ENCODE results near the gene COL13A1.

Gene COL13A1

GRCh38 chr10:69801434-69802315 lies at the start of gene COL13A1:
COL13A1 (plus strand) TSS chr10:69801906; CDS start chr10:69802424, 518 bp downstream.
- DNase-seq: peak; percentile 76

GRCh38 chr10:69752479-69752878 lies 49.2 kb upstream of the COL13A1 start:
- no peak for DNase-seq

DNA sequence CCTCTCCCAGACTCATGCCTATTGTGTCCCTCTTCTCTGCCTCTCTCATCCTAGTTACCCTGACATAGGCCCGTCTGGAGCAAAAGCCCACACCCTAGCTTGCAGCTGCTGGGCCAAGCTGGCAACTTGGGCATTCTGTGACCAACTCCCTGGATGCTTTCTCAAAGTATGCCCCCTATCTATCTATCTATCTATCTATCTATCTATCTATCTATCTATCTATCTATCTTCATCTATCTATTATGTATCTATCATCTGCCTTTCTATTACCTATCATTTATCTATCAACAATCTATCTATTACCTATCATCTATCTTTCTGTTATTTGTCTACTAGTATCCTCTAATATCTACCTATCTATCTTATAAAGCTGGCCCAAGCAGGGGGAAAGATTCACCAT lies 45.4 kb upstream of the COL13A1 start:
- no peak for DNase-seq

DNA sequence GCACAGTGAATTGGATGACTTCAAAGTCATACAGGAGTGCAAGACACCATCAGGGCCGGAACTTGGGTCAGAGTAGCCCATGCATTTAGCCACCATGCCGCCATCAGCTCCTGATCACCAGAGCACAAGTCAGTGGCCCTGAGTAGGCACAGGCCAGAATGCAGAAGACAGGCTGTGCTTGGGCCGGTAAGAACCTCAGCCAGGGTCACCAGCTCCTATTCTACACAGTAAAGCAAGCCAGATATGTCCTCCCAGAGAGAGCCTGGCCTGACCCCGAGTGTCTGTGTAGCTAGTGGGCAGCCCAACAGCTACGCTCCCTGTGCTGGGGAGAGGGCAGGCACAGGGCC lies 44.5 kb upstream of the COL13A1 start:
- no peak for DNase-seq

DNA sequence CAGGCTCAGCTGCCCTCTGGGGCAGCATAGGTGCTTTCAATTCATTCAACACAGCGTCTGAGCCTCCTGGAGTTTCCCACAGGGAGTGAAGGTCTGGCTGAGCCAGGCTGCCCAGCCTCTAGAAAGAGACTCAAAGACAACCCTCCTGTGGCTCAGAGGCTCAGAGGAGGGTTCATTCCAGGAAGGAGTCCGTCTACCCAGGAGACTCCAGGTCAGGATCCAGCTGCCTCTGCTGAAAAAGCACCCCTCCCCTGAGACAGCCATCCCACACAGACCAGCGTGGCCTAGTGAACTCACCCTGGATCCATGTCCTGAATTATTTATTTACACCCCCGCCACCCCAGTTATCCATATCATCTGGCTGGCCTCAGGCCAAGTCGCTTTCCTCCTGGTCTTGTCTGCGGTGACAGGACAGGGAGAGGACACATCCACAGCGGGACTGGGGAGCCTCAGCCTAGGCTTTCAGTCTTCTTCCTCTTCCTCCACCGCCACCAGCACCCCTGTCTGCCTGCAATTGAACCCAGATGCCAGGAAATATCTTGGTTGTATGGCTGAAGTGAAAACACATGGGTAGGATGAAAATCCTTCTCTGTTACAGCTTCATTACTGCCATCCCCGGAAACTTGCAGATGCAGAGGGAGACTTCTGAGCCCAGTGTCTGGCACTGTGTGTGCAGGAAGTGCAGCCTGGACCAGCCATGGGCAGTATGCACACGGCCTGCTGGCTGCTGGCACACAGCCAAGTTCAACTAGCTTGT lies 44.0 kb upstream of the COL13A1 start:
- DNase-seq: no peak

DNA sequence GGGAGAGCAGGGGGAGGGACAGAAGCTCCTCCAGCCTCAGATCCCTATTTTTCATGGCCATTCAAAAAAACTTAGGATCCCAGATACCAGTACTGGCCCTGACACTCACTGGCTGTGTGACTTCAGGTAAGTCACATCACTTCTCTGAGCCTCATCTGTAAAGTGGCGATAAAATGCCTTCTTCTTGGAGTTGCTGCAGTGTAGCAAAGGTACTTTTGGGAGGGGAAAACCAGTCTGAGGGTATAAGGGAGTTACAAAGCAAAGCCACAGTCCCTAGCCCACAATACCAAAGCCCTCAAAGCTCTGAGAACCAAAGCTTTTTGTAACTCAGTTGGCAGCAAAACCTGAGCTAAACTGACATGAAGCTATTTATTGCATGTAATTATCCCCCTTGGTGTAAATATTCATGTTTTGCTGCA lies 43.4 kb upstream of the COL13A1 start:
- DNase-seq: no peak

- DNase-seq: no peak
These were observed 42.1 kb upstream of the COL13A1 start for GRCh38 chr10:69759641-69760040.

- no peak for DNase-seq
These were observed 41.6 kb upstream of the COL13A1 start for GRCh38 chr10:69760072-69760471.

DNA sequence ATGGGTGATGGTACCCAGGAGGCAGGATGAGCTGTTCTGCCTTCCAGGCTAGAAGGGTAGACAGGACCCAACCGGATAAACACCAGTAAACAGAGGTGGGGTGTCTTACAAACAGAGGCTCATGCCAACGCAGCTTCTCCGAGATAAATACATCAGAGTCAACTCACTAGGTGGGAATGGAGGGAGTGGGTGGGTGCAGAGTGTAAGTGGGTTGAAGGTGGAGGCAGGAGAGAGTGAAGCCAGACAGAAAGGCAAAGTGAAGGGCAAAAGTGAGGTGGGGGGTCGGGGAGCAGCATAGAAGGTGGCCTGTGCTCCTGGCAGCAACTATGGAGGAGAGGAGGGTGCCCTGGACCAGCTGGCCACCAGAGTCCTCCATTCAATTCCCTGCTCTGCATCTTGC lies 40.4 kb upstream of the COL13A1 start:
- no peak for DNase-seq

DNA sequence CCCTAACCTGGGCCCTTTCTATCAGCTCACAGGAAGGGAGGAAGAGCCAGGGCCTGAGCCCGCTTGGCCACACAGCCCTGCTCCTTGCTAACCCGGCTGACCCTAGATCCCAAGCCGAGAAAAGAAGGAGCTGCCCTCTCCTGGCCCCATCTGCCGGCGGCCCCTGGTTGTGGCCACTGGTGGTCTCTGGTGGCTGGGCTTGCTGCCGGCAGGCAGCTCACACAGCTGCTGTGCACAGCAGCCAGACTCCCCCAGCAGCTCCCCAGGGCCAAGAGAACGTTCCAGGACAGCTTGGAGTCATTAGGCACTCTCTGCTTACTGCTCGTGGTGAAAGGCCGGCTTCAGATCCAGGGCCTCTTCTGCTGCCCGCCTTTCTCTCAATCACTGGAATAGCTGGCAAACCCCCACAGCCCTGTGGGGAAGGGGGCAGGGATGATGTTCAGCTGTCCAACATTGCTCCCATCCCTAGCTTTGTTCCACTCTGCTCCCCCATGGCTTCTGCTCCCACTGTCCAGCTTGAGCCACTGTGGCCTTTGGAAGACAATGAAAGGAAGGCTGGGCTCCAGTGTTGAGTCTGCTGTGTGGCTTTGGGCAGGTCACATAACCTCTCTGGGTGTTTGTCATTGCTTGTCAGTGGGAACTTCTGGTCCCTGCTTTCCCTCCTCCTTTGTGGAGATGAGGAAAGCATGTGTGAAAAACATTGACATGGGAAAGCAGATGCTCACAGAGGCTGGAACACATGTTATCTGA lies 35.4 kb upstream of the COL13A1 start:
- DNase-seq: no peak

- DNase-seq: no peak
These were observed 33.9 kb upstream of the COL13A1 start for GRCh38 chr10:69767793-69768192.

GRCh38 chr10:69768386-69768785 lies 33.3 kb upstream of the COL13A1 start:
- no peak for DNase-seq

- DNase-seq: peak; percentile 75
These were observed 32.2 kb upstream of the COL13A1 start for GRCh38 chr10:69769395-69769992.

GRCh38 chr10:69772933-69773704 lies 28.6 kb upstream of the COL13A1 start:
- DNase-seq: no peak

DNA sequence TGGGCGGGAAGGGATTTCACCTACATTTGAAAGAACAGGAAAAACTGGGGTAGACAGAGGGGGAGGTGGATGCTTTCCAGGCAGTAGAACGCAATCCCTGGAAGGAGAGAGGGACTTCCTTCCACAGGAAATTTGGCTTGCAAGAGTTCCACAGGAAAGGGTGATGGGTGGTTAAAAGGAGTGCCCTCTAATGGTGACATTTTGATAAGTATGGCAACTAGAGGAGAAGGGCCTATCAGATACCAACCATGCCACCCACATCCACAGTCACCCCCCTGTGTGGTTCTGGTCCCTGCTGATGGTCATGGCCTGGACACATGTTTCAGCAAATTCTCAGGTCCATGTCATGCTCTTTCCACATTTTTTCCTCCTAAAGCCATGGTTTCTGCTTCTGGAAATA lies 27.1 kb upstream of the COL13A1 start:
- no peak for DNase-seq

DNA sequence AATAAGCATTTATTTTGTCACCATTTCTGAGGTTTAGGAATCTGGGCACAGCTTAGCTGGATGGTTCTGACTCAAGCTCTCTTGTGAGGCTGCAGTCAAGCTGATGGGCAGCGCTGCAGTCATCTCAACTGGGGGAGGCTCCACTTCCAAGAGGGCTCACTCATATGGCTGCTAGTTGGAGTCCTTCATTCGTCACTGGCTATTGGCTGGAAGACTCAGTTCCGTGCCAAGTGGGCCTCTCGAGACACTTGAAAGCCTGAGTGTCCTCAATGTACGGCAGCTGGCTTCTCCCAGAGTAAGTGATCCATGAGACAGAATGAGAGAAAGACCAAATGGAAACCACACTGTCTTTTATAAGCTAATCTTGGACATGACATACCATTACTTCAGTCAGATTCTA lies 21.6 kb upstream of the COL13A1 start:
- no peak for DNase-seq

DNA sequence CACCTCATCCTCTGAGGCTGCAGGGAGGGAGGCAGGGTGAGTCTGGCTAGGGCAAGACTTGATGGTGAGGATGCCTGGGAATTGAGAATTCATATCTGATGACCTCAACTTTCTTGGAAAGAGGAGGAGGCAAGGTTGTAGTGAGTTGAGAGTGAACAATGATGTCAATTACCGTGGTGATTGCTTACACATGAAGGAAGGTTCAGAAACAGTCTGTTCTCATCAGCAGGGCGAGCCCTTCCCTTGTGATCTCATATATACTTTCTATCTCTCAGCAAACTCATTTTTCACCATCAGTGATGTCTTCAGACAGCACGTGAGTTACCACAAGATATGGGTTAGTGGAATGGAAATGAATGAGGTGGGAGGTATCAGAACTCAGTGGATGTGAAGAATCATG lies 20.1 kb upstream of the COL13A1 start:
- DNase-seq: no peak

GRCh38 chr10:69783515-69783914 lies 18.2 kb upstream of the COL13A1 start:
- DNase-seq: no peak

GRCh38 chr10:69786791-69787190 lies 14.9 kb upstream of the COL13A1 start:
- DNase-seq: peak; percentile 55

DNA sequence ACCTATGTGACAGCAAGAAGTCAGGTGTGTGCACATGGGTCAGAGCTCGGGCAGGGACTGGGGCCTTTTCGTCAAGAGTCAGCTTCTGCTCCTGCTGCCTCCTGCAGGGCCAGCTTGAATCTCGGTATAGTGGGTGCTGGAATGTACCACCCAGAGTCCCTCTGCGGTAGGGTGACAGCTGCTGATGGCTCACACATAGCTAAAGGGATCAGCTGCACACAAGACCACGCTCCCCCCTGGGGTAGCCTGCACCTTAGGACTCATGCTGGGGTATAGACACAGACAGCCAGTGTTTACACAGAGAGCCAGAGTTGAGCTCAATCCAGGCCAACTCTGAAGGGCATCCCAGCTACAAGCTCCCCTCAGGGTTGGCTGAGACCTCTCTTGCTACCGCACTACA lies 14.0 kb upstream of the COL13A1 start:
- DNase-seq: no peak

DNA sequence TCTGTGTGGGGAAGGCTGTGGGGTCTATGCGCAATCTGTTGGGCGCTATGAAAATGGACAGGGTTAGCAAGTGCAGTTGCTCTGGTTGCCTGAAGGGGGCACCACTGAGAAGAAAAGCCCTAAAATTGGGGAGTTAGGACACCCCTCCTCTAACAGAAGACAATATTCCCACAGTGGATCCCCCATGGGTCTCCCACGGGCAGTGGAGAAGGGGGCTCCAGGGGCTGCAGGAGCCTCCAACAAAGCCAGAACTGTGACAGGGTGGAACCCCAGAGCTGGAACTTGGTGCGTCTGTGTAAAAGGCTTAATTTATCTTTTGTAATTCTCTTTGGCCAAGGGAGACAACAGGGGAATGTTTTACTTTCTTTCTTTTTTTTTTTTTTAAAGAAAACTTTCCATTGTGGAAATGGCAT lies 12.5 kb upstream of the COL13A1 start:
- DNase-seq: no peak

DNA sequence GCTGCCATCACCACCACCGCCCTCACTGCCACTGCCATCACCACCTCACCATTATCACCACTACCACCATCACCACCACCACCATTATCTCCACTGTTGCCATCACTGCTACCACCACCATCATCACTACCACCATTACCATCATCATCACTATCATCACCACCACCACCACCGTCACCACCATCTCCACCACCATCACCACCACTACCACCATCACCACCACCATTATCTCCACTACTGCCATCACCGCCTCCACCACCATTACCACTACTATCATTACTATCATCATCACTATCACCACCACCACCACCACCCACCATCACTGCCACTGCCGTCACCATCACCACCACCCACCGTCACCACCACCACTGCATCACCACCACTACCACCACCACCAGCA lies 9.9 kb upstream of the COL13A1 start:
- DNase-seq: no peak

All from HCEC 1CT (cell line).